ENCODE measurements around the gene CATSPER1.

GRCh38 chr11:66022401-66023185, 3.7 kb downstream of the CATSPER1 start:
- TF ChIP-seq, protein P1, sequence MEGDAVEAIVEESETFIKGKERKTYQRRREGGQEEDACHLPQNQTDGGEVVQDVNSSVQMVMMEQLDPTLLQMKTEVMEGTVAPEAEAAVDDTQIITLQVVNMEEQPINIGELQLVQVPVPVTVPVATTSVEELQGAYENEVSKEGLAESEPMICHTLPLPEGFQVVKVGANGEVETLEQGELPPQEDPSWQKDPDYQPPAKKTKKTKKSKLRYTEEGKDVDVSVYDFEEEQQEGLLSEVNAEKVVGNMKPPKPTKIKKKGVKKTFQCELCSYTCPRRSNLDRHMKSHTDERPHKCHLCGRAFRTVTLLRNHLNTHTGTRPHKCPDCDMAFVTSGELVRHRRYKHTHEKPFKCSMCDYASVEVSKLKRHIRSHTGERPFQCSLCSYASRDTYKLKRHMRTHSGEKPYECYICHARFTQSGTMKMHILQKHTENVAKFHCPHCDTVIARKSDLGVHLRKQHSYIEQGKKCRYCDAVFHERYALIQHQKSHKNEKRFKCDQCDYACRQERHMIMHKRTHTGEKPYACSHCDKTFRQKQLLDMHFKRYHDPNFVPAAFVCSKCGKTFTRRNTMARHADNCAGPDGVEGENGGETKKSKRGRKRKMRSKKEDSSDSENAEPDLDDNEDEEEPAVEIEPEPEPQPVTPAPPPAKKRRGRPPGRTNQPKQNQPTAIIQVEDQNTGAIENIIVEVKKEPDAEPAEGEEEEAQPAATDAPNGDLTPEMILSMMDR (IDR thresholded peaks at IDR 0.05): peak; percentile 94
- TF ChIP-seq EZH2 (IDR thresholded peaks at IDR 0.05): peak; percentile 71

Measured in neural progenitor cell (in vitro differentiated cells).